A549 (cell line): ENCODE results near the gene TCF25.

ENCODE experiments used
- ESRRA ChIP-seq: fragments of 150-350 bp; IDR thresholded peaks from 2 replicates; pipeline ENCODE4 v1.6.1; 2014; ENCODE audit warnings: mild to moderate bottlenecking, low read length, borderline replicate concordance
- RAD21 ChIP-seq, 2 experiments: fragments of >200 bp in 1 of 2; sonication (Bioruptor Twin) in 1 of 2; formaldehyde crosslinking in 1 of 2; IDR thresholded peaks in 1 of 2; conservative IDR thresholded peaks in 1 of 2; 2 replicates in 1 of 2; 3 replicates in 1 of 2; pipeline ENCODE4 v1.6.1; 2012 to 2018; ENCODE audit warnings: inconsistent platforms in 1 of 2
- ZFP36 ChIP-seq: fragments of 450-650 bp; IDR thresholded peaks from 2 replicates; pipeline ENCODE4 v1.6.1; 2014; ENCODE audit warnings: borderline replicate concordance; ENCODE audit not compliant: partially characterized antibody

- TF ChIP-seq RAD21 (conservative IDR thresholded peaks at IDR 0.05 in 1 of 2, IDR thresholded peaks at IDR 0.05 in 1 of 2) (no peak), ESRRA (no peak), ZFP36 (no peak)
Observed at GRCh38 chr16:89884041-89884421, 10.6 kb downstream of the TCF25 start.
